Measurements from ENCODE around the gene PLCE1. TPM values are rescaled to one million over a fixed set of nuclear protein-coding genes. Genes with fewer than 3 reads are reported as not detected.
"Not testable (repeated sequence)": the region's sequence is repeated elsewhere in the genome, so short reads cannot be mapped to it uniquely, and the experiment has no call there.

Gene PLCE1
- polyA plus RNA-seq, 1 experiment: 3.3 TPM

- H3K27me3 ChIP-seq (ENCODE audit: control insufficient read depth, insufficient read depth, low read length): no peaks in the 10 kb centered on the region
- ChIA-PET POLR2A (interaction anchor here (0.6 kb wide), 1 partner anchor 11 kb away, joined by 4 read pairs; no protein-coding TSS in a partner anchor), CTCF (interaction anchor here (0.6 to 1.1 kb wide), 2 partner anchors 11 to 122 kb away, joined by 3 to 6 read pairs; no protein-coding TSS in a partner anchor)
- TF ChIP-seq CTCF (IDR thresholded peaks at IDR 0.05; ENCODE audit: insufficient read depth, low read depth, low read length): no peak
- H3K4me3 ChIP-seq (ENCODE audit: low read depth, low read length): no peak overlapping the region
- DNase-seq (ENCODE audit: low read depth): no peak
- H3K36me3 ChIP-seq (ENCODE audit: control insufficient read depth, insufficient read depth, low read length): no peaks in the 10 kb centered on the region
Observed at GRCh38 chr10:93954299-93954698, 39.4 kb upstream of the PLCE1 start.

DNA sequence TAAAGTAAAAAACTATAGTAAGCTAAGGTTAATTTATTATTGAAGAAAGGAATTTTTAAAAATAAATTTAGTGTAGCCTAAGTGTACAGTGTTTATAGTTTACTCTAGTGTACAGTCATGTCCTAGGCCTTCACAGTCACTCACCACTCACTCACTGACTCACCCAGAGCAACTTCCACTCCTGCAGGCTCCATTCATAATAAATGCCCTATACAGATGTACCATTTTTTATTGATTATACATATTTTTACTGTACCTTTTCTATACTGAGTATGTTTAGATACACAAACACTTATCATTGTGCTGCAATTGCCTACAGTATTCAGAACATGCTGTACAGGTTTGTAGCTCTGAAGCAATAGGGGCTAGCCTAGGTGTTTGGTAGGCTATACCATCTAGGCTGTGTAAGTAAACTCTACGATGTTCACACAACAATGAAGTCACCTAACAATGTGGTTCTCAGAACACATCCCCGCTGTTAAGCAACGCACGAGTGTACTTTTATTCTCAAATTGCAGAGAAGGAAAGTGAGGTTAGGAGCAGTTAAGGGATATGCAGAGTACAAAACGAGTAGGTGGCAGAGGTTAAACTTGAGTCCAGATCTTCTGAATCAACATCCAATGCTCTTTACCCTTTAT, 38.9 kb upstream of the PLCE1 start:
- Histone ChIP-seq H3K36me3 (ENCODE audit: control insufficient read depth, insufficient read depth, low read length) (no peaks in the 10 kb centered on the region), H3K4me3 (ENCODE audit: low read depth, low read length) (no peak overlapping the region), H3K27me3 (ENCODE audit: control insufficient read depth, insufficient read depth, low read length) (no peaks in the 10 kb centered on the region)
- TF ChIP-seq CTCF (IDR thresholded peaks at IDR 0.05; ENCODE audit: insufficient read depth, low read depth, low read length): no peak
- ChIA-PET POLR2A (interaction anchor here (0.6 kb wide), 1 partner anchor 11 kb away, joined by 4 read pairs; no protein-coding TSS in a partner anchor), CTCF (interaction anchor here (1.1 kb wide), 1 partner anchor 10 kb away, joined by 3 read pairs; no protein-coding TSS in a partner anchor)
- no peak for DNase-seq (ENCODE audit: low read depth)

GRCh38 chr10:93958834-93959233, 34.9 kb upstream of the PLCE1 start:
- ChIA-PET CTCF (no interaction called here), POLR2A (no interaction called here)

DNA sequence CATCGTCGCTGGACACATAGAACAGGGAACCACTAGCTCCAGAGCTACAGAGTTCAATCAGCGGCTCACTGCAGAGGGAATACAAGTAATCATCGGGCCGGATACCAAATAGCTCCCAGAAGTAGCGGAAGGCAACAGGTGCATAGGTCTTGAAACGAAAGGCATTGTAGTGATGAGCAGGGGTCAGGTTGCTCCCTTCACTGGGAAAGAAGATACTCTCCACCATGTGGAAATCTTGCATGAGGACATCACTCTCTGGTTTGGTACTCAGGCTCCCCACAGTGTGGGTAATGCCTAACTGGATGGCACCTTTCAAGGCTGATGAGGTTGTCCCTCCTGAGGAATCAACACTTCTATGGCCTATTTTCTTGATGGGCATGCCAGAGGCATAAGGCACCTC, 32.7 kb upstream of the PLCE1 start:
- CTCF ChIA-PET; POLR2A ChIA-PET; H3K4me3 ChIP-seq (ENCODE audit: low read depth, low read length); H3K36me3 ChIP-seq (ENCODE audit: control insufficient read depth, insufficient read depth, low read length); H3K27me3 ChIP-seq (ENCODE audit: control insufficient read depth, insufficient read depth, low read length); DNase-seq (ENCODE audit: low read depth): not testable (repeated sequence)

More at GRCh38 chr10:93958834-93959233, 34.9 kb upstream of the PLCE1 start:
- Histone ChIP-seq H3K27me3 (ENCODE audit: control insufficient read depth, insufficient read depth, low read length) (no peaks in the 10 kb centered on the region), H3K4me3 (ENCODE audit: low read depth, low read length) (no peak overlapping the region), H3K36me3 (ENCODE audit: control insufficient read depth, insufficient read depth, low read length) (no peaks in the 10 kb centered on the region)
- no peak for TF ChIP-seq CTCF (IDR thresholded peaks at IDR 0.05; ENCODE audit: insufficient read depth, low read depth, low read length)
- DNase-seq (ENCODE audit: low read depth): no peak

GRCh38 chr10:93962973-93963372, 30.8 kb upstream of the PLCE1 start:
- H3K36me3 ChIP-seq (ENCODE audit: control insufficient read depth, insufficient read depth, low read length): no peaks in the 10 kb centered on the region
- CTCF ChIA-PET: no interaction called here
- no peak for DNase-seq (ENCODE audit: low read depth)
- POLR2A ChIA-PET: no interaction called here
- no peak for TF ChIP-seq CTCF (IDR thresholded peaks at IDR 0.05; ENCODE audit: insufficient read depth, low read depth, low read length)
- H3K27me3 ChIP-seq (ENCODE audit: control insufficient read depth, insufficient read depth, low read length): no peaks in the 10 kb centered on the region
- no peak overlapping the region for H3K4me3 ChIP-seq (ENCODE audit: low read depth, low read length)

DNA sequence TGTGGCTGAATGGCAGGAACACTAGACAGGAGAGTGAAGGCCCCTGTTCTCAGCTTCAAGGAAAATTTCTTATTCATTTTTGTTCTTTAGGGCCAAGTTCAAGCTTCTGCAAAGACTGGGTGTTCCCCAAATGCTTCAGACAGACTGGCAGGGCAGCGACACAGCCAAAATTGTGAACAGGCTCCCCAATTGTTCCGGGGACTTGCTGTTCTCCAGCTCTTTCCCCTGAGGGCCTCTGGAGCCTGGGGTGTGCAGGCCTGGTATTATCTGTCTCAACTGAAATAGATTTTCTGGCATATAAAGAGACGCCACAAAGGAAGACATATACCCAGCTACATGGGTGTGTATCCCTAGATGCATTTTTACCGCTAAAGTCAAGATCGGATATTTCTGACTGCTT, 30.3 kb upstream of the PLCE1 start:
- no peak for TF ChIP-seq CTCF (IDR thresholded peaks at IDR 0.05; ENCODE audit: insufficient read depth, low read depth, low read length)
- Histone ChIP-seq H3K4me3 (ENCODE audit: low read depth, low read length) (no peak overlapping the region), H3K27me3 (ENCODE audit: control insufficient read depth, insufficient read depth, low read length) (no peaks in the 10 kb centered on the region), H3K36me3 (ENCODE audit: control insufficient read depth, insufficient read depth, low read length) (no peaks in the 10 kb centered on the region)
- DNase-seq (ENCODE audit: low read depth): no peak
- ChIA-PET CTCF (no interaction called here), POLR2A (no interaction called here)
